GM15510 (cell line): ENCODE data around the gene ZNF560.
A peak's percentile ranks its signal among the peaks of the same experiment; 100 is the strongest.

Source experiments
- POLR2A ChIP-seq: IDR thresholded peaks from 3 replicates; pipeline ENCODE4 v1.6.1; 2011; ENCODE audit warnings: borderline replicate concordance; ENCODE audit not compliant: insufficient read length; ENCODE audit errors: extremely low read depth

The ZNF560 gene

GRCh38 chr19:9456018-9456689 lies 42.3 kb downstream of the ZNF560 start:
- TF ChIP-seq POLR2A = no peak

GRCh38 chr19:9453953-9454352 lies 44.5 kb downstream of the ZNF560 start:
- no peak for TF ChIP-seq POLR2A

GRCh38 chr19:9445037-9445436 lies 53.4 kb downstream of the ZNF560 start:
- TF ChIP-seq POLR2A = no peak

GRCh38 chr19:9436358-9436757 lies 62.1 kb downstream of the ZNF560 start:
- TF ChIP-seq POLR2A = no peak

- TF ChIP-seq POLR2A = peak; percentile 63
These were observed 62.8 kb downstream of the ZNF560 start, which contains the start of gene ZNF266 for GRCh38 chr19:9435279-9436268. ZNF266 (minus strand) TSS chr19:9435573; CDS start chr19:9420089, 15,484 bp downstream.

GRCh38 chr19:9431475-9431874 lies 66.9 kb downstream of the ZNF560 start:
- no peak for TF ChIP-seq POLR2A

- no peak for TF ChIP-seq POLR2A
These were observed 68.0 kb downstream of the ZNF560 start for GRCh38 chr19:9430444-9430843.

- TF ChIP-seq POLR2A = no peak
These were observed 70.5 kb downstream of the ZNF560 start for GRCh38 chr19:9427941-9428340.
